Hematopoietic multipotent progenitor cell treated with erythropoietin and hydrocortisone succinate and interleukin-3 and kit ligand, for 6 days (in vitro differentiated cells): ENCODE results near the gene NOG.

Experiments used
- DNase-seq: peaks from one replicate; pipeline ENCODE4 v3.0.0-alpha.2; 2015

The NOG gene

GRCh38 chr17:56597495-56597990, 4.0 kb downstream of the NOG start:
- no peak for DNase-seq

- DNase-seq: no peak
These were observed 5.0 kb downstream of the NOG start for GRCh38 chr17:56598466-56598865.

GRCh38 chr17:56599088-56599487, 5.6 kb downstream of the NOG start:
- no peak for DNase-seq

- DNase-seq: no peak
These were observed 6.1 kb downstream of the NOG start for GRCh38 chr17:56599566-56599965.

GRCh38 chr17:56600256-56600655, 6.8 kb downstream of the NOG start:
- no peak for DNase-seq

- no peak for DNase-seq
These were observed 8.1 kb downstream of the NOG start for GRCh38 chr17:56601591-56601990.

GRCh38 chr17:56602292-56603130, 9.0 kb downstream of the NOG start:
- DNase-seq: no peak

GRCh38 chr17:56603486-56604238, 10.2 kb downstream of the NOG start:
- peak; percentile 39 for DNase-seq

GRCh38 chr17:56604691-56605290, 11.3 kb downstream of the NOG start:
- no peak for DNase-seq

GRCh38 chr17:56608944-56609343, 15.4 kb downstream of the NOG start:
- DNase-seq: no peak

GRCh38 chr17:56610321-56610720, 16.8 kb downstream of the NOG start:
- DNase-seq: no peak

GRCh38 chr17:56613131-56613530, 19.6 kb downstream of the NOG start:
- no peak for DNase-seq

- no peak for DNase-seq
These were observed 21.0 kb downstream of the NOG start for GRCh38 chr17:56614522-56614921.

GRCh38 chr17:56616239-56616638, 22.7 kb downstream of the NOG start:
- no peak for DNase-seq

- no peak for DNase-seq
These were observed 29.9 kb downstream of the NOG start for GRCh38 chr17:56623383-56623782.

GRCh38 chr17:56624309-56624708, 30.8 kb downstream of the NOG start:
- DNase-seq: no peak

- no peak for DNase-seq
These were observed 31.4 kb downstream of the NOG start for GRCh38 chr17:56624912-56625311.

GRCh38 chr17:56629531-56630075, 36.1 kb downstream of the NOG start:
- DNase-seq: peak; percentile 38

GRCh38 chr17:56630202-56630601, 36.7 kb downstream of the NOG start:
- DNase-seq: no peak

- DNase-seq: no peak
These were observed 40.2 kb downstream of the NOG start for GRCh38 chr17:56633681-56634080.

GRCh38 chr17:56635641-56636040, 42.1 kb downstream of the NOG start:
- DNase-seq: no peak

GRCh38 chr17:56636265-56636664, 42.8 kb downstream of the NOG start:
- no peak for DNase-seq

GRCh38 chr17:56637254-56637653, 43.8 kb downstream of the NOG start:
- no peak for DNase-seq
